Lower leg skin (tissue), 4 donors: ENCODE measurements around the gene HDC. TPM values are rescaled to one million over a fixed set of nuclear protein-coding genes. Genes with fewer than 3 reads are reported as not detected.

Experiments
- DNase-seq, 2 donors: peaks; one replicate each; pipeline ENCODE4 v3.0.0-alpha.2; 2019; ENCODE audit warnings: low spot score in 2 of 2
- H3K4me3 ChIP-seq: fragments of 200-600 bp; sonication (generic); 2 replicates; pipeline ENCODE4 v1.5.1; 2017; ENCODE audit warnings: mild to moderate bottlenecking, low read depth; ENCODE audit not compliant: poor library complexity, severe bottlenecking
- CTCF ChIP-seq, 3 donors: fragments of 450-650 bp; IDR thresholded peaks; one replicate each; pipeline ENCODE4 v1.5.1; 2016; ENCODE audit warnings: antibody characterized with exemption in 3 of 3, mild to moderate bottlenecking in 3 of 3, moderate library complexity in 2 of 3
- POLR2A ChIP-seq, 2 donors: fragments of 450-650 bp; IDR thresholded peaks; one replicate each; pipeline ENCODE4 v1.6.1; 2016 to 2017; ENCODE audit warnings: antibody characterized with exemption in 2 of 2, mild to moderate bottlenecking in 1 of 2, moderate library complexity in 1 of 2
- WGBS, 2 donors: methylation state at CpG; one replicate each; pipeline ENCODE4 v1.1.5; 2018; 5-methylcytosine and 5-hydroxymethylcytosine counted together
- intact Hi-C: fragments of 100-400 bp; cut with DNase I; formaldehyde crosslinking; loops from one replicate; pipeline ENCODE4 v1.15.0; 2023; ENCODE audit warnings: low total_unique reads
- total RNA-seq, 4 donors: library from RNA; depleted of rRNA; stranded (reverse); fragments of >200 nt; gene quantifications; one replicate each; pipeline ENCODE4 v1.1.0, GENCODE V29; 2016

The HDC gene
- total RNA-seq, 4 donors from 2014 or later, result 0.10 to 2.1 (median 0.95) TPM

- 95 to 98% methylated on average over 11 of the region's 11 CpGs for WGBS, 2 donors
- intact Hi-C loops, result no loop called here
Observed at GRCh38 chr15:50252556-50252955, 13.0 kb downstream of the HDC start.

GRCh38 chr15:50251638-50252182, 13.8 kb downstream of the HDC start:
- DNase-seq, result no peak
- no peak overlapping the region for H3K4me3 ChIP-seq
- WGBS, 2 donors, result 82 to 87% methylated on average over 11 of the region's 11 CpGs
- intact Hi-C loops, result no loop called here
- no peak for TF ChIP-seq CTCF (IDR thresholded peaks at IDR 0.05)
- TF ChIP-seq POLR2A (IDR thresholded peaks at IDR 0.05), result no peak

More at GRCh38 chr15:50252556-50252955, 13.0 kb downstream of the HDC start:
- no peak for DNase-seq
- TF ChIP-seq CTCF (IDR thresholded peaks at IDR 0.05), result no peak
- no peak for TF ChIP-seq POLR2A (IDR thresholded peaks at IDR 0.05)
- no peak overlapping the region for H3K4me3 ChIP-seq

- no peak overlapping the region for H3K4me3 ChIP-seq
- intact Hi-C loops, result no loop called here
- TF ChIP-seq CTCF (IDR thresholded peaks at IDR 0.05), result no peak
- 72 to 82% methylated on average over 6 of the region's 6 CpGs for WGBS, 2 donors
- no peak for DNase-seq
Observed at GRCh38 chr15:50250760-50251394, 14.6 kb downstream of the HDC start.

GRCh38 chr15:50249704-50250103, 15.8 kb downstream of the HDC start:
- no peak for DNase-seq
- intact Hi-C loops, result no loop called here
- 53 to 66% methylated on average over 2 of the region's 2 CpGs for WGBS, 2 donors
- no peak overlapping the region for H3K4me3 ChIP-seq
- TF ChIP-seq POLR2A (IDR thresholded peaks at IDR 0.05) (no peak), CTCF (IDR thresholded peaks at IDR 0.05) (no peak)

- H3K4me3 ChIP-seq, result no peak overlapping the region
- no peak for DNase-seq
- 59 to 64% methylated on average over 4 of the region's 4 CpGs for WGBS, 2 donors
- TF ChIP-seq CTCF (IDR thresholded peaks at IDR 0.05) (no peak), POLR2A (IDR thresholded peaks at IDR 0.05) (no peak)
- intact Hi-C loops, result no loop called here
Observed at GRCh38 chr15:50248994-50249582, 16.4 kb downstream of the HDC start.
